Upper lobe of left lung (tissue), 4 donors: ENCODE data around the gene AOC2.

ENCODE experiments used
- CTCF ChIP-seq, 6 experiments: fragments of 450-650 bp in 4 of 6; fragments of 200-600 bp in 2 of 6; sonication (generic) in 2 of 6; IDR thresholded peaks; one replicate each; pipeline ENCODE4 v1.5.1; 2016 to 2019; ENCODE audit warnings: antibody characterized with exemption in 6 of 6
- POLR2AphosphoS5 ChIP-seq, 2 donors: sonication (generic); formaldehyde crosslinking; IDR thresholded peaks; one replicate each; pipeline ENCODE4 v1.5.1; 2017; ENCODE audit warnings: antibody characterized with exemption in 2 of 2

GRCh38 chr17:42821176-42821575 is 23.2 kb upstream of the AOC2 start:
- TF ChIP-seq CTCF (IDR thresholded peaks at IDR 0.05) (no peak), POLR2AphosphoS5 (IDR thresholded peaks at IDR 0.05) (no peak)
